GM19397 (cell line): Measurements from ENCODE around the gene SPATA2L.

Experiments used
- ATAC-seq: cut with Tn5 transposase; IDR thresholded peaks from one replicate; pipeline ENCODE4 v1.9.1; 2021; ENCODE audit warnings: mild to moderate bottlenecking, moderate library complexity; ENCODE audit not compliant: unreplicated experiment

The SPATA2L gene

GRCh38 chr16:89658221-89658879 is 43.2 kb downstream of the SPATA2L start:
- ATAC-seq = no peak

GRCh38 chr16:89657442-89658220 is 43.9 kb downstream of the SPATA2L start, which contains the start of the genes CHMP1A and SPATA33:
CHMP1A (minus strand) TSS chr16:89657708; CDS start chr16:89657588, 120 bp downstream.
SPATA33 (plus strand) TSS chr16:89657836; CDS start chr16:89657912, 76 bp downstream.
- ATAC-seq = peak; percentile 89

DNA sequence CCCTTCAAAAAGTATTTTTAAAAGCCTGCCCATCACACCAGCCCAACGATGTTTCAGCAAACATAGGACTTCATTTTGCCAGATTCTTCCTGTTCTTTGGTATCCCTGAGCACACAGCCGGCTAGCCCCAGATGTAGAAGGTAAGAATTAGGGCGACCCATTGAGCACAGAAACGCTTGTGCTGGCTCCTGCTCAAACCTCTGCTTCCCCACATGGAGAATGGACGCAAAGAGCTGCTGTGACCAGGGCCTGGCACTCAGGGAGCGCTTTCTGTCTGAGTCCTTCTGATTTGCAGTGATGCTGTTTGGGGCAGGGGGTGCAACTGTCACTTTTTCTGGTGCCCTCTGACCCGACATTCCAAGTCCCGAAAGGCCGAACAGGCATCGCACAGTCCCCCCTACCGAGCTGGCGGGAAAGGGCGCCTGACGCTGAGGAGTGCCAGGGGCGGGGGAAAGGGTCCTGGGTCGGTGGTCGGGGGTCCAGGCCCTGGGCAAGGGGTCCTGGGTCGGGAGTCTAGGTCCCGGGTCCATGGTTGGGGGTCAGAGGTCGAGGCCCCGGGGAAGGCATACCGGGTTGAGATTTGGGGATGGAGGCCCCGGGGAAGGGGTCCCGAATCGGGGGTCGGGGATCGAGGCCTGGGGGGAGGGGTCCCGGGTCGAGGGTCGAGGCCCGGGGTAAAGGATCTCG is 44.9 kb downstream of the SPATA2L start:
- ATAC-seq = no peak

DNA sequence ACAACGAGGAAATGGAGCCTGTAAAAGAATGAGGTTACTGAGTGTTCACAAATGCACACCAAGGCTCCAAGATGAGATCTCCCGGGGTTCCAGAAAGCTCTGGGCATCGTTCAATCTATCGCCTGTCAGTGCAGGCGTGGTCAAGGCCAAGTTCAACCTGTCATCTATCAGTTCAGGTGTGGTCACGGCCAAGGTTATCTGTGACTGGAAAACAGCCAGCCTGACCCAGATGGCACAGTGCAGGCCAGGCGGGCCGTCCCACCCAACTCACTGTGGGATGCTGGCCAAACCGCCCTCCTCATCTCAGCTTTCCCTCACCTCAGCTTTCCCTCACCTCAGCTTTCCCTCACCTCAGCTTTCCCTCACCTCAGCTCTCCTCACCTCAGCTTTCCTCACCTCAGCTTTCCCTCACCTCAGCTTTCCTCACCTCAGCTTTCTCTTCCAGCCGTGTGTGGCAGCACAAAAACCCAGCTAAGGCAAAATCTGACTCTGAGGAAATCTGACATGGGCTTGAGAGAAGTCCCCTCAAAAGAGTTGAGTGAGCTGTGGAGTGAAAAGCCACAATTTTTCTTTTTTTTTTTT is 46.4 kb downstream of the SPATA2L start:
- ATAC-seq = no peak

DNA sequence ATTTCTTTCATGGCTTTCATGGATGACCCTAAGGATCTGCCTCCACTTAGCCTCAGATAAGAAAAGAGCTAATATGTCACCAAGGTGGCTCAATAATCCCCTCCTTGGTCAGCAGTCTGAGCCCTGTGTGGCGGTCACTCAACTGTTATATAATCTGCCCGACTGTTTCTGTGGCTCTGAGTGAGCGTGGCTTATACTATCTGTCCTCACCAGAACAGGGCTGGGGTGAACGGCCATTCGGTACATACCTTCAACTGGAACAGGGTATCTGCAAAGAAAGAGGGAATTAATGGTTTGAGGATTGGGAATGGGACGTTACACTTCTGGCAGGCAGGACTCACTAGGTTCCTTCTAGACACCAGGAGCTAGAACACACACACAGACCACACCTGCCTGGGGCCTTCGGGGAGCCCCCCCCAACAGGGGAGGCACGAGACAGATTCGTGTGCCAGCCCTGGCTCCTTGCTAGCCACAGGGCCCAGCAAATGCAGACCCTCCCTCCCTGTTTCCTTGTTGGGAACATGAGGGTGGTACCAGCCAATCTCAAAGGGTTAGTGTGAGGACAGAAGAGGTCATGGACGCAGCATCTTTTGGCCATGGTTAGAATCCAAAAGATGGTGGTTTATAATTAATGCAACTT is 47.7 kb downstream of the SPATA2L start:
- ATAC-seq = no peak

DNA sequence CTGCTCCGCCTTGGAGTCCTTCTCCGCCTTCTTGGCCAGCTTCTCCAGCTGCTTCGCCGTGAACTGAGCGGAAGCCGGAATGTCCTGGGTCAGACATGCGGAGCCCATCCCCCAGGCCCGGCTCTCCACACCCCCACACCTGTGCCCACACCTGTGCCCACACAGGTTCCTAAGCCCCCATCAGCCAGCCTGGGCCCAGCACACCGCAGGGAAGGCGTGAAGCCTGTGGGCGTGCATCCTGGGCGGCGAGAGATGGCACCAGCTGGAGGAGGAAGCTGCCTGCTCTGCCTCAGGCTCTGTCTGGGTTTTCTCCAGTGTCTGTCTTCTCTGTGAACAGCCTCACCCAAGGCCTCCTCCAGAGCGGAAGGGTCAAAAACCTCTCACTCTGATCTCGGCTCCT is 49.9 kb downstream of the SPATA2L start:
- ATAC-seq = no peak

- no peak for ATAC-seq
These were observed 54.6 kb downstream of the SPATA2L start for GRCh38 chr16:89646906-89647305.
